CD14-positive monocyte (primary cell): ENCODE measurements around the gene IQGAP2. TPM values are rescaled to one million over a fixed set of nuclear protein-coding genes. Genes with fewer than 3 reads are reported as not detected.
"Not testable (repeated sequence)": the region's sequence is repeated elsewhere in the genome, so short reads cannot be mapped to it uniquely, and the experiment has no call there.

ENCODE experiments used
- DNase-seq, 3 donors: peaks; one replicate each; pipeline ENCODE4 v3.0.0-alpha.2; 2011 to 2022
- H2AFZ ChIP-seq: 2 replicates; pipeline ENCODE4 v1.6.0; 2012; ENCODE audit warnings: mild to moderate bottlenecking, low read depth, low read length, inconsistent platforms; ENCODE audit not compliant: insufficient read depth, poor library complexity, severe bottlenecking
- H3K27ac ChIP-seq, 2 donors: 1 replicate in 1 of 2; 2 replicates in 1 of 2; pipeline ENCODE4 v1.5.1; 2012 to 2013; ENCODE audit warnings: low read length in 2 of 2, control low read depth in 1 of 2, inconsistent platforms in 1 of 2, low read depth in 1 of 2, mild to moderate bottlenecking in 1 of 2
- H3K27me3 ChIP-seq, 2 donors: one replicate each; pipeline versions ENCODE4 v1.6.0 to v1.6.1; 2011 to 2013; ENCODE audit warnings: low read length in 2 of 2; ENCODE audit not compliant: control insufficient read depth in 2 of 2, insufficient read depth in 2 of 2
- H3K36me3 ChIP-seq, 2 donors: replicated peaks in 1 of 2; 1 replicate in 1 of 2; 2 replicates in 1 of 2; pipeline versions ENCODE4 v1.5.1 to v1.6.1; 2012 to 2013; ENCODE audit warnings: low read length in 2 of 2, control low read depth in 1 of 2, inconsistent platforms in 1 of 2, mild to moderate bottlenecking in 1 of 2; ENCODE audit not compliant: insufficient read depth in 2 of 2, control insufficient read depth in 1 of 2
- H3K4me1 ChIP-seq, 2 donors: 1 replicate in 1 of 2; 2 replicates in 1 of 2; pipeline versions ENCODE4 v1.5.1 to v1.6.1; 2012 to 2013; ENCODE audit warnings: low read length in 2 of 2, control low read depth in 1 of 2, inconsistent platforms in 1 of 2, mild to moderate bottlenecking in 1 of 2, moderate library complexity in 1 of 2; ENCODE audit not compliant: insufficient read depth in 2 of 2, control insufficient read depth in 1 of 2
- H3K4me2 ChIP-seq: replicated peaks from 2 replicates; pipeline ENCODE3; 2012; ENCODE audit warnings: low read length, moderate library complexity, mild to moderate bottlenecking; ENCODE audit not compliant: poor library complexity, severe bottlenecking; ENCODE audit errors: extremely low read depth
- H3K4me3 ChIP-seq, 3 experiments: fragments of 200-600 bp in 1 of 3; sonication (generic) in 1 of 3; replicated peaks in 1 of 3; 1 replicate in 2 of 3; 2 replicates in 1 of 3; pipeline ENCODE4 v1.5.1; 2011 to 2013; ENCODE audit warnings: low read length in 3 of 3, mild to moderate bottlenecking in 3 of 3, control low read depth in 2 of 3, low read depth in 2 of 3, inconsistent platforms in 1 of 3, moderate library complexity in 1 of 3
- H3K79me2 ChIP-seq: 2 replicates; pipeline ENCODE4 v1.6.0; 2012; ENCODE audit warnings: mild to moderate bottlenecking, control low read depth, inconsistent platforms, low read length, moderate library complexity; ENCODE audit not compliant: insufficient read depth
- H3K9ac ChIP-seq: 2 replicates; pipeline ENCODE4 v1.6.0; 2017; ENCODE audit warnings: low read length, mild to moderate bottlenecking; ENCODE audit not compliant: insufficient read depth, poor library complexity, severe bottlenecking
- H3K9me3 ChIP-seq, 2 donors: replicated peaks in 1 of 2; 1 replicate in 1 of 2; 2 replicates in 1 of 2; pipeline versions ENCODE4 v1.5.1 to v1.6.1; 2012 to 2013; ENCODE audit warnings: low read length in 2 of 2, control low read depth in 1 of 2; ENCODE audit not compliant: control insufficient read depth in 1 of 2, insufficient read depth in 1 of 2
- H4K20me1 ChIP-seq: 2 replicates; pipeline ENCODE4 v1.6.0; 2012; ENCODE audit warnings: mild to moderate bottlenecking, low read length, control low read depth, moderate library complexity; ENCODE audit not compliant: insufficient read depth
- H3K27ac Mint-ChIP-seq, 7 donors: one replicate each; pipeline ENCODE4 v1.8.0; 2020; ENCODE audit warnings: mild to moderate bottlenecking in 7 of 7, mixed read lengths in 7 of 7, moderate library complexity in 6 of 7, inconsistent platforms in 2 of 7
- H3K27me3 Mint-ChIP-seq, 3 donors: one replicate each; pipeline ENCODE4 v1.8.0; 2021 to 2022; ENCODE audit warnings: low read depth in 3 of 3, mild to moderate bottlenecking in 3 of 3, mixed read lengths in 3 of 3, moderate library complexity in 3 of 3, inconsistent platforms in 1 of 3
- H3K36me3 Mint-ChIP-seq, 2 donors: one replicate each; pipeline ENCODE4 v1.8.0; 2020; ENCODE audit warnings: mixed read lengths in 2 of 2, inconsistent platforms in 1 of 2, mild to moderate bottlenecking in 1 of 2
- H3K4me1 Mint-ChIP-seq: one replicate; pipeline ENCODE4 v1.8.0; 2020; ENCODE audit warnings: mild to moderate bottlenecking, mixed read lengths
- H3K4me3 Mint-ChIP-seq, 2 donors: one replicate each; pipeline ENCODE4 v1.8.0; 2020; ENCODE audit warnings: mild to moderate bottlenecking in 2 of 2, mixed read lengths in 2 of 2, moderate library complexity in 1 of 2
- H3K9me3 Mint-ChIP-seq, 7 donors: one replicate each; pipeline ENCODE4 v1.8.0; 2020 to 2022; ENCODE audit warnings: mixed read lengths in 7 of 7, mild to moderate bottlenecking in 6 of 7, moderate library complexity in 6 of 7, inconsistent platforms in 2 of 7
- WGBS: methylation state at CpG from one replicate; pipeline ENCODE4 v1.1.5; 2013; ENCODE audit warnings: missing lambda C conversion rate; ENCODE audit not compliant: insufficient coverage; 5-methylcytosine and 5-hydroxymethylcytosine counted together
- intact Hi-C, 2 donors: fragments of 100-400 bp; cut with micrococcal nuclease; formaldehyde crosslinking; loops; one replicate each; pipeline versions ENCODE4 v1.15.0 to v1.15.1; 2023
- polyA plus RNA-seq, 3 donors: library from polyadenylated mRNA; depleted of rRNA in 1 of 3; unstranded in 2 of 3; stranded (reverse) in 1 of 3; fragments of 300-500 nt in 2 of 3; fragments of >200 nt in 1 of 3; fragmentation: Illumina TruSeq in 2 of 3; gene quantifications; 1 replicate in 2 of 3; 2 replicates in 1 of 3; pipeline ENCODE4 v1.2.3, GENCODE V29; 2012 to 2021
- TF ChIP-seq, protein P1 (sequence below): fragments of 200-600 bp; IDR thresholded peaks from one replicate; pipeline ENCODE4 v1.8.0; 2022; ENCODE audit warnings: antibody characterized with exemption, mild to moderate bottlenecking

The IQGAP2 gene
- polyA plus RNA-seq, 3 donors: 21.4 to 50.9 (median 35.4) TPM

DNA sequence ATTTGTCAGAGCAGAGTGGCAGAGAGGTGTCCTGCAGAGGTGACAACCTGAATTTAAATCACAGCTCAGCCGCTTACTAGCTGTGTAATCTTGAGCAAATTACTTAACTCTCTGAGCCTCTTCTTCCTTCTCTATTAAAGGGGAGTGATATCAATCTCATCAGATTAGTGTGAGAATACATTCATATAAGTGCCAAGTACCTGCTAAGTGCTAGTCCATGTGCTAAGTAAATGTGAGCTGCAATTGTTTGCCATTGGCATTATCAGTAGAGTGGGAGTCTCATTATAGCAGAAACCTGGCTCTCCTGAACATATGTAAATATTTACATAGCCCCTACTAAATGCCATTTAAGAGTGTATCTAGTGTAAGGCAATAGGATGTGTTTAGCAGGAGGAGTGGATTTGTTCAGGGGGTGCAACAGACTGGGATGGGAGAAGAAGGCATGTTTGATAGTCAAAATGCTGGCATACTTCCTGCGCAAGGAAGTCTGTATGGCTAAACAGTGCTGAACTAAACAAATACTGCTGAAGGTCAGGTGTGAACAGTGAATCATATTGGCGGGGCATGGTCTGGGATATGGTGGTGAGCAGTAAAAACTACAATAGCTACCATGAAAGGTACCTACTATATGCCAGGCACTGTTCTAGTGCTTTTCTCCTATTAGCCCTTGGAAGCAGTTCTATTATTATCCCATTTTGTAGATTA is 145.6 kb downstream of the IQGAP2 start:
- Histone ChIP-seq H3K36me3 (no peaks in the 10 kb centered on the region), H3K4me3 (no peak overlapping the region), H2AFZ (no peak overlapping the region), H3K27ac (peak overlapping the region in 1 of 2 donors; percentile 81), H3K9ac (no peak overlapping the region), H4K20me1 (peaks cover 78% of the 10 kb centered on the region), H3K27me3 (no peaks in the 10 kb centered on the region), H3K4me2 (no peak overlapping the region), H3K4me1 (peaks cover 34 to 36% of the 10 kb centered on the region in 2 donors), H3K79me2 (peaks cover 78% of the 10 kb centered on the region), H3K9me3 (no peaks in the 10 kb centered on the region)
- H3K4me1 Mint-ChIP-seq: peaks cover 46% of the 10 kb centered on the region
- H3K27me3 Mint-ChIP-seq: peaks cover 0 to 3% (median 0%) of the 10 kb centered on the region in 3 donors
- TF ChIP-seq, protein P1, sequence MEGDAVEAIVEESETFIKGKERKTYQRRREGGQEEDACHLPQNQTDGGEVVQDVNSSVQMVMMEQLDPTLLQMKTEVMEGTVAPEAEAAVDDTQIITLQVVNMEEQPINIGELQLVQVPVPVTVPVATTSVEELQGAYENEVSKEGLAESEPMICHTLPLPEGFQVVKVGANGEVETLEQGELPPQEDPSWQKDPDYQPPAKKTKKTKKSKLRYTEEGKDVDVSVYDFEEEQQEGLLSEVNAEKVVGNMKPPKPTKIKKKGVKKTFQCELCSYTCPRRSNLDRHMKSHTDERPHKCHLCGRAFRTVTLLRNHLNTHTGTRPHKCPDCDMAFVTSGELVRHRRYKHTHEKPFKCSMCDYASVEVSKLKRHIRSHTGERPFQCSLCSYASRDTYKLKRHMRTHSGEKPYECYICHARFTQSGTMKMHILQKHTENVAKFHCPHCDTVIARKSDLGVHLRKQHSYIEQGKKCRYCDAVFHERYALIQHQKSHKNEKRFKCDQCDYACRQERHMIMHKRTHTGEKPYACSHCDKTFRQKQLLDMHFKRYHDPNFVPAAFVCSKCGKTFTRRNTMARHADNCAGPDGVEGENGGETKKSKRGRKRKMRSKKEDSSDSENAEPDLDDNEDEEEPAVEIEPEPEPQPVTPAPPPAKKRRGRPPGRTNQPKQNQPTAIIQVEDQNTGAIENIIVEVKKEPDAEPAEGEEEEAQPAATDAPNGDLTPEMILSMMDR: no peak
- H3K36me3 Mint-ChIP-seq: peaks cover 3 to 10% of the 10 kb centered on the region in 2 donors
- intact Hi-C loops: loop anchor here in 1 of 2 donors (5.0 kb wide), 1 partner anchor 34 kb away; no protein-coding TSS in a partner anchor
- no peak for DNase-seq
- H3K27ac Mint-ChIP-seq: peak overlapping the region in 6 of 7 donors; percentile 37 to 98 (median 94)
- 100% methylated on average over 1 of the region's 3 CpGs for WGBS
- H3K9me3 Mint-ChIP-seq: no peaks in the 10 kb centered on the region
- H3K4me3 Mint-ChIP-seq: no peak overlapping the region

DNA sequence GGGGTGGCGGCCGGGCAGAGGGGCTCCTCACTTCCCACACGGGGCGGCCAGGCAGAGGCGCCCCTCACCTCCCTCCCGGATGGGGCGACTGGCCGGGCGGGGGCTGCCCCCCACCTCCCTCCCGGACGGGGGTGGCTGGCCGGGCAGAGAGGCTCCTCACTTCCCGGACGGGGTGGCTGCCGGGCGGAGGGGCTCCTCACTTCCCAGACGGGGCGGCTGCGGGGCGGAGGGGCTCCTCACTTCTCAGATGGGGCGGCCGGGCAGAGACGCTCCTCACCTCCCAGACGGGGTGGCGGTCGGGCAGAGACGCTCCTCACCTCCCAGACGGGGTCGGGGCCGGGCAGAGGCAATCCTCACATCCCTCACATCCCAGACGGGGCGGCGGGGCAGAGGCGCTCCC is 147.8 kb downstream of the IQGAP2 start:
- H3K9me3 Mint-ChIP-seq, H3K9me3 ChIP-seq, H3K27ac ChIP-seq, H3K9ac ChIP-seq, intact Hi-C loops, H3K4me3 Mint-ChIP-seq, DNase-seq, H3K4me3 ChIP-seq, H3K27me3 Mint-ChIP-seq, H2AFZ ChIP-seq, H3K36me3 ChIP-seq, H3K27me3 ChIP-seq, H3K4me2 ChIP-seq: not testable (repeated sequence)
- H3K4me1 Mint-ChIP-seq: peaks cover 42% of the 10 kb centered on the region
- H3K79me2 ChIP-seq: peaks cover 79% of the 10 kb centered on the region
- H3K4me1 ChIP-seq: peaks cover 25 to 26% of the 10 kb centered on the region in 2 donors
- H3K36me3 Mint-ChIP-seq: peaks cover 5 to 12% of the 10 kb centered on the region in 2 donors
- peaks cover 81% of the 10 kb centered on the region for H4K20me1 ChIP-seq
- WGBS: 94% methylated on average over 26 of the region's 34 CpGs
- peak overlapping the region in 2 of 7 donors; percentile 19 to 72 for H3K27ac Mint-ChIP-seq
